Measurements from ENCODE around the gene NOC4L. TPM values are rescaled to one million over a fixed set of nuclear protein-coding genes. Genes with fewer than 3 reads are reported as not detected.

NOC4L gene
- total and polyA plus RNA-seq, 2 of the 4 experiments (the other 2 are of a cell fraction), result 5.2 to 13.4 TPM

DNA sequence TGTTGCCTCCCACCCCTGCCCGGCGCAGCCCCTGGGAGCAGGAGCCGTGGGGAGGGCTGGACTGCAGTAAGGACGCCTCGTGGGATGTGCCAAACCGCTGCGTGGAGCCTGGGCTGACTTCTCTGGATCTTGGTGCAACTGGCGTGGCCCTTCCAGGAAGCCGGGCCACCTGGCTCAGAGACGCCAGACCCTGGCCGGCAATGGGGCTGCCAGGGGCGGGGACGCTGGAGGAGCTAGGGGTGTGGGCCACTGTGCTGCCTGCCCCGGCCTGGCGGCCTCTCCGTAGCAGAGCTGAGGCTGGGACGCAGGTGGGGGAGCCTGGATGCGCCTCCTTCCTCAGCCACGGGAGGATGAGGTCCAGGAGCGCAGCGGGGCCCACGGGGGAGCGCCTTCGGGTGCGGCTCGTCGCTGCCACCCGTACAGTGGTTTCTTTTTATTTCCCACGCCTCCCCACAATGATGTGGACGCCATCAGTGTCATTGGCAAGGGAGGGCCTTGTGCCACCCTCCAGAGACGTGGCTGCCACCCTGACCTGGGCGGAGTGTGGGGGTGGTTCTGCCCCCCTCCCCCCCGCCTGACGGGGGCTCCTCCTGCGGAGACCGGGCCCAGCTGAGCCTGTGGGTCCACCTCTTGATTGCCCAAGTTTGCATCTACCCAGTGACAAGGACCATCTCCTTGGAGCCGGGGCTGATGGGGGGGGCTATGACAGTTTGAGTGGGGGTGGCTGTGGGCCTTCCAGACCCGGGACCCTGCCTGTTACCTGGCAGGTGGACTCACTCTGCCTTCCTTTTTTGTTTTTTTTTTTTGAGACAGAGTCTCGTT lies 11.4 kb upstream of the NOC4L start:
- intact Hi-C loops (cut with micrococcal nuclease), result no loop called here
- WGBS, 2 experiments (ENCODE audit: extremely low coverage in 2 of 2, insufficient read length in 1 of 2), result 92% methylated on average over 20 of the region's 39 CpGs; no CpG with 5 or more reads in 1 of the 2 experiments
- CTCF ChIA-PET, result no interaction called here
- Histone ChIP-seq H3K36me3 (ENCODE audit: control insufficient read depth, insufficient read depth, low read length) (peaks cover 8% of the 10 kb centered on the region), H2BK120ac (ENCODE audit: low read depth, low read length) (no peak overlapping the region), H2BK20ac (ENCODE audit: low read depth, low read length) (no peak overlapping the region), H3K56ac (ENCODE audit: extremely low read depth, insufficient read depth, low read length) (no peak overlapping the region), H4K91ac (ENCODE audit: insufficient read depth, low read depth, low read length) (no peak overlapping the region), H3K79me1 (ENCODE audit: low read depth in 1 of 2, low read length in 2 of 2) (no peaks in the 10 kb centered on the region), H2AK5ac (ENCODE audit: low read depth, low read length) (no peak overlapping the region), H4K5ac (ENCODE audit: low read depth, low read length) (no peak overlapping the region), H2AFZ (replicated peaks; ENCODE audit: low read length, poor library complexity) (no peak overlapping the region), H3K9me1 (ENCODE audit: insufficient read depth, low read length) (no peaks in the 10 kb centered on the region), H4K8ac (ENCODE audit: low read depth in 2 of 2, low read length in 2 of 2) (no peak overlapping the region), H3K9me3 (ENCODE audit: control insufficient read depth, insufficient read depth, low read length) (0 out of 2 replicates have a peak, but pooled peaks cover 2% of the 10 kb centered on the region), H2BK15ac (ENCODE audit: low read depth, low read length) (no peak overlapping the region), H3K9ac (ENCODE audit: low read depth, low read length) (no peak overlapping the region), H3K4me3 (ENCODE audit: insufficient read depth, low read depth, low read length) (no peak overlapping the region), H3K27ac (ENCODE audit: insufficient read depth, low read length) (no peak overlapping the region), H4K20me1 (ENCODE audit: insufficient read depth, low read length) (no peaks in the 10 kb centered on the region), H3K4me1 (ENCODE audit: control insufficient read depth, insufficient read depth, low read length) (no peaks in the 10 kb centered on the region), H3K18ac (ENCODE audit: low read depth, low read length) (no peak overlapping the region), H3K23ac (ENCODE audit: low read depth, low read length) (no peak overlapping the region), H3K4me2 (ENCODE audit: low read depth, low read length) (no peak overlapping the region), H3K14ac (replicated peaks; ENCODE audit: low read depth, low read length) (no peak overlapping the region), H2BK5ac (ENCODE audit: low read depth, low read length, poor library complexity, severe bottlenecking) (no peak overlapping the region), H3K27me3 (ENCODE audit: control insufficient read depth, insufficient read depth, low read length) (no peaks in the 10 kb centered on the region), H3K4ac (ENCODE audit: low read depth, low read length) (no peak overlapping the region), H2AK9ac (replicated peaks; ENCODE audit: low read depth, low read length, poor library complexity) (no peak overlapping the region)
- dilution Hi-C loops (cut with HindIII; ENCODE audit: low sequenced_read_pairs, unreplicated experiment), result no loop called here
- in situ Hi-C loops (cut with MboI; ENCODE audit: low sequenced_read_pairs), result no loop called here
- ATAC-seq (ENCODE audit: low read depth) (no peak), DNase-seq (no peak)
- BruUV-seq (replicated peaks), result no TSS peak
- no peak for TF ChIP-seq FOS (IDR thresholded peaks at IDR 0.05; ENCODE audit: low read depth, low read length)
- POLR2A ChIA-PET (ENCODE audit: unreplicated experiment), result no interaction called here
